Right atrium auricular region (tissue), 2 donors: ENCODE data around the gene ETHE1. TPM values are rescaled to one million over a fixed set of nuclear protein-coding genes. Genes with fewer than 3 reads are reported as not detected.
"Not testable (repeated sequence)": the region's sequence is repeated elsewhere in the genome, so short reads cannot be mapped to it uniquely, and the experiment has no call there.

Experiments used
- DNase-seq: peaks from one replicate; pipeline ENCODE4 v3.0.0-alpha.2; 2019; ENCODE audit warnings: low spot score
- H3K27ac ChIP-seq, 2 donors: fragments of 200-600 bp; sonication (generic); 1 replicate in 1 of 2; 2 replicates in 1 of 2; pipeline ENCODE4 v1.5.1; 2016 to 2019
- H3K27me3 ChIP-seq, 2 donors: fragments of 200-600 bp; sonication (generic); one replicate each; pipeline versions ENCODE4 v1.5.1 to v1.6.0; 2017 to 2019
- H3K36me3 ChIP-seq: fragments of 200-600 bp; sonication (generic); one replicate; pipeline ENCODE4 v1.5.1; 2016
- H3K4me1 ChIP-seq, 2 donors: fragments of 200-600 bp; sonication (generic); one replicate each; pipeline versions ENCODE4 v1.5.1 to v1.6.0; 2017 to 2019
- H3K4me3 ChIP-seq, 2 donors: fragments of 200-600 bp; sonication (generic); 1 replicate in 1 of 2; 2 replicates in 1 of 2; pipeline ENCODE4 v1.5.1; 2017 to 2019; ENCODE audit warnings: mild to moderate bottlenecking in 1 of 2, moderate library complexity in 1 of 2
- H3K9me3 ChIP-seq, 2 donors: fragments of 200-600 bp; sonication (generic); one replicate each; pipeline ENCODE4 v1.5.1; 2019
- CTCF ChIP-seq, 2 donors: fragments of 200-600 bp; sonication (generic); IDR thresholded peaks; one replicate each; pipeline ENCODE4 v1.5.1; 2019; ENCODE audit warnings: antibody characterized with exemption in 2 of 2
- total RNA-seq, 2 donors: library from RNA; depleted of rRNA; stranded (reverse); fragments of >200 nt; gene quantifications; one replicate each; pipeline ENCODE4 v1.1.0, GENCODE V29; 2016

The ETHE1 gene
- total RNA-seq, 2 donors from 2014 or later, result 17.9 to 25.4 TPM

DNA sequence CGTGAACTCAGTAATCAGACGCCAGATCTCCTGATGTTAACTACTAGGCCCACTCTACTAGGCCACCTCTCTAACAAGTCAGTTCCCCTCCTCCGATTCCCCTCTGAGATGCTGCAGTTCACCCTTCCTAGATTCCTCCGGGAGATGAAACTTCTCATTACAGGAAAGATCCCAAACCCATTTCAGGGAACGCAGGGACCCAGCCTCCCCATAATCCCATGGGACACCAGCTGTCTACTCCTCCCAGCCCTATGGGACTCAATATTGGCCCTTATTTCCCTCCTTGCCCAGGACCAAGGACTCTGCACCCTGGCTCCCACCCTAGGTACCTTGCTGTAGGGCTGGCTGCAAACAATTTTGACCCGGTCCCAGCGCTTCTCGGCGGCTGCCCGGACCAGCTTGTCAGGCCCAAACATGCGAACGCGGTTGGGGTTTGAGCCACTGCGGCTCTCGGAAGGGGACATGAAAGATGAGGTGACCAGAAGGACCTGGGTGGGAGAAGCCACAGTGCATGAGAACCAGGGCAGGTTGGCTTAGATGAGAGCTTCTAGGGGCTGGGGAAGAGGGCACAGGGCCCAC is 27.4 kb upstream of the ETHE1 start:
- Histone ChIP-seq H3K27ac (no peak overlapping the region), H3K36me3 (peaks cover 35% of the 10 kb centered on the region), H3K4me3 (no peak overlapping the region), H3K27me3 (no peaks in the 10 kb centered on the region), H3K9me3 (no peaks in the 10 kb centered on the region), H3K4me1 (no peaks in the 10 kb centered on the region)
- DNase-seq, result no peak
- TF ChIP-seq CTCF (IDR thresholded peaks at IDR 0.05), result no peak

GRCh38 chr19:43553656-43554055 is 26.7 kb upstream of the ETHE1 start:
- H3K4me1 ChIP-seq, result no peaks in the 10 kb centered on the region
- no peaks in the 10 kb centered on the region for H3K9me3 ChIP-seq
- DNase-seq, result no peak
- H3K36me3 ChIP-seq, result peaks cover 35% of the 10 kb centered on the region
- no peak overlapping the region for H3K27ac ChIP-seq
- no peak for TF ChIP-seq CTCF (IDR thresholded peaks at IDR 0.05)
- no peaks in the 10 kb centered on the region for H3K27me3 ChIP-seq
- no peak overlapping the region for H3K4me3 ChIP-seq

DNA sequence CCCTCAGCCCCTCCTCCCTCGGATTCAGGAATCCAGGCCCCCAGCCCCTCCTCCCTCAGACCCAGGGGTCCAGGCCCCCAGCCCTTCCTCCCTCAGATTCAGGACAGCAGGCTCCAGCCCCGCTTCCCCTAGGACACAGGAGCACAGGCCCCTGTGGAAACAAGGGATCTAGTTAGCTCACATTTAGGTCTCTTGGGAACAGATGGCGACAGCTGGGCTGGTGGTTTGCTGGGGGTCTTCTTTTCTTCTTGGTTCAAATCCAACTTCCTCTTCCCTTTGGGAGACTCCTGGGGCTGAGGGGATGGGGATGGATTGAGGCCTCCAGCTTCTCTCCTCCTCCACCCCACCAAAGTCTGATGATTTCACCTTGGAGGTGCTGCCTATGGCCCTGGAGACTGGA is 25.6 kb upstream of the ETHE1 start:
- no peak overlapping the region for H3K27ac ChIP-seq
- TF ChIP-seq CTCF (IDR thresholded peaks at IDR 0.05), result no peak
- H3K27me3 ChIP-seq, result no peaks in the 10 kb centered on the region
- no peaks in the 10 kb centered on the region for H3K9me3 ChIP-seq
- H3K36me3 ChIP-seq, result peaks cover 28% of the 10 kb centered on the region
- H3K4me1 ChIP-seq, result no peaks in the 10 kb centered on the region
- H3K4me3 ChIP-seq, result no peak overlapping the region
- no peak for DNase-seq

DNA sequence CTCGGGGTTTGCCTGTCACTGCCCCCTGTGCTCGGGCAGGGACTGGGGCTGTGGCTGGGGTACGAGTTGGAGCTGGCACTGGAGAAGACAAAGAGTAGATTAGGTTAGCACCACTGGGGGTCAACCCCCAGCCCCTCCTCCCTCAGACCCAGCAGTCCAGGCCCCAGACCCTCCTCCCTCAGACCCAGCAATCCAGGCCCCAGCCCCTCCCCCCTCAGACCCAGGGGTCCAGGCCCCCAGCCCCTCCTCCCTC is 25.1 kb upstream of the ETHE1 start:
- peaks cover 28% of the 10 kb centered on the region for H3K36me3 ChIP-seq

GRCh38 chr19:43551399-43552197 is 24.6 kb upstream of the ETHE1 start:
- Histone ChIP-seq H3K27me3 (no peaks in the 10 kb centered on the region), H3K36me3 (peaks cover 28% of the 10 kb centered on the region), H3K27ac (no peak overlapping the region), H3K4me3 (no peak overlapping the region), H3K9me3 (no peaks in the 10 kb centered on the region), H3K4me1 (no peaks in the 10 kb centered on the region)
- TF ChIP-seq CTCF (IDR thresholded peaks at IDR 0.05), result no peak
- no peak for DNase-seq

More for the DNA sequence above, 25.1 kb upstream of the ETHE1 start:
- no peak overlapping the region for H3K4me3 ChIP-seq
- TF ChIP-seq CTCF (IDR thresholded peaks at IDR 0.05), result no peak
- no peak for DNase-seq
- no peaks in the 10 kb centered on the region for H3K9me3 ChIP-seq
- no peaks in the 10 kb centered on the region for H3K4me1 ChIP-seq
- H3K27ac ChIP-seq, result no peak overlapping the region
- no peaks in the 10 kb centered on the region for H3K27me3 ChIP-seq

DNA sequence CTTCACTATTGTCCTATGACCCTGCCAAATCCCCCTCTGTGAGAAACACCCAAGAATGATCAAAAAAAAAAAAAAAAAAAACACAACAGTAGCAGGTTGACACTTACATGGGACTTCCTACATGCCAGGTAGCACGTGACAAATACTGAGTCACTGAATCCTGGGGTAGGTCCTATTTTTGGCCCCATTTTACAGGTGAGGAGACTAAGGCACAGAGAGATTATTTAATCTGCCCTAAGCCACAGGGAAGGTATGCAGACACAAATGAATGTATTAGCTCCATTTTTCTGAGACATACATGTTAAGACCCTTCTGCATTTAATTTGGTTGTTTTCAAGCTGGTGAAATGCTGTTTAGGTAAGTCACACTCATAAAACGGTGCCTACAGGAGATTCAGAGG is 21.7 kb upstream of the ETHE1 start:
- H3K36me3 ChIP-seq, result peaks cover 43% of the 10 kb centered on the region
- no peaks in the 10 kb centered on the region for H3K9me3 ChIP-seq
- no peaks in the 10 kb centered on the region for H3K27me3 ChIP-seq
- no peak overlapping the region for H3K27ac ChIP-seq
- no peaks in the 10 kb centered on the region for H3K4me1 ChIP-seq
- TF ChIP-seq CTCF (IDR thresholded peaks at IDR 0.05), result no peak
- DNase-seq, result no peak
- no peak overlapping the region for H3K4me3 ChIP-seq

GRCh38 chr19:43547926-43548325 is 20.9 kb upstream of the ETHE1 start:
- H3K27me3 ChIP-seq, H3K4me3 ChIP-seq, H3K27ac ChIP-seq, H3K9me3 ChIP-seq, H3K4me1 ChIP-seq, DNase-seq: not testable (repeated sequence)
- peaks cover 49% of the 10 kb centered on the region for H3K36me3 ChIP-seq
